Body of pancreas (tissue), 4 donors: ENCODE results near the gene NRG4.

Source experiments
- POLR2A ChIP-seq, 3 donors: fragments of 450-650 bp; IDR thresholded peaks; one replicate each; pipeline ENCODE4 v1.6.1; 2016; ENCODE audit warnings: antibody characterized with exemption in 3 of 3, mild to moderate bottlenecking in 2 of 3
- TF ChIP-seq, protein P1 (sequence below), 7 experiments: fragments of 450-650 bp in 4 of 7; fragments of 200-600 bp in 3 of 7; sonication (generic) in 3 of 7; IDR thresholded peaks; one replicate each; pipeline ENCODE4 v1.5.1; 2016 to 2019; ENCODE audit warnings: antibody characterized with exemption in 7 of 7

DNA sequence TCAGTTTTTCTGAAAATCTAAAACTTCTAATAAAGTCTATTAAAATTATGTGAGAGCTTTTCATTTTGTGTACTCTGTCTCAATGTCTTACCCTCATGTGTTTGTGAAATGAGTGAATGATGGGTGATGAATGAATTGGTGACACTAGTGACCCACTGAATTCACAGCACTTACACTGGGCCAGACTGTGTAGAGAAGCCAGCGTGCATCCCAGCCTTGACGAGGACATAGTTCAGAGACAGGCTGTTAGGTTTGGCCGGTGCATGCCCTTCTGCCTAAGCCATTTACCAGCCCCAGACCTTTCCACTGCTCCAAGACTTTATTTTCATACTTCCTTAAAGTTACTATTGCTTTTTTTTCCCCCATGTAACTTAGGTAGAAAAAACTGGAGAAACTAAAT lies 69.8 kb downstream of the NRG4 start:
- TF ChIP-seq POLR2A (IDR thresholded peaks at IDR 0.05): no peak
- TF ChIP-seq, protein P1, sequence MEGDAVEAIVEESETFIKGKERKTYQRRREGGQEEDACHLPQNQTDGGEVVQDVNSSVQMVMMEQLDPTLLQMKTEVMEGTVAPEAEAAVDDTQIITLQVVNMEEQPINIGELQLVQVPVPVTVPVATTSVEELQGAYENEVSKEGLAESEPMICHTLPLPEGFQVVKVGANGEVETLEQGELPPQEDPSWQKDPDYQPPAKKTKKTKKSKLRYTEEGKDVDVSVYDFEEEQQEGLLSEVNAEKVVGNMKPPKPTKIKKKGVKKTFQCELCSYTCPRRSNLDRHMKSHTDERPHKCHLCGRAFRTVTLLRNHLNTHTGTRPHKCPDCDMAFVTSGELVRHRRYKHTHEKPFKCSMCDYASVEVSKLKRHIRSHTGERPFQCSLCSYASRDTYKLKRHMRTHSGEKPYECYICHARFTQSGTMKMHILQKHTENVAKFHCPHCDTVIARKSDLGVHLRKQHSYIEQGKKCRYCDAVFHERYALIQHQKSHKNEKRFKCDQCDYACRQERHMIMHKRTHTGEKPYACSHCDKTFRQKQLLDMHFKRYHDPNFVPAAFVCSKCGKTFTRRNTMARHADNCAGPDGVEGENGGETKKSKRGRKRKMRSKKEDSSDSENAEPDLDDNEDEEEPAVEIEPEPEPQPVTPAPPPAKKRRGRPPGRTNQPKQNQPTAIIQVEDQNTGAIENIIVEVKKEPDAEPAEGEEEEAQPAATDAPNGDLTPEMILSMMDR (IDR thresholded peaks at IDR 0.05): no peak
